ENCODE results near the gene TSLP.

TSLP gene

GRCh38 chr5:111099058-111099778, 27.7 kb downstream of the TSLP start:
- DNase-seq = no peak

- no peak for DNase-seq
Observed at GRCh38 chr5:111106320-111106948, 34.9 kb downstream of the TSLP start.

DNA sequence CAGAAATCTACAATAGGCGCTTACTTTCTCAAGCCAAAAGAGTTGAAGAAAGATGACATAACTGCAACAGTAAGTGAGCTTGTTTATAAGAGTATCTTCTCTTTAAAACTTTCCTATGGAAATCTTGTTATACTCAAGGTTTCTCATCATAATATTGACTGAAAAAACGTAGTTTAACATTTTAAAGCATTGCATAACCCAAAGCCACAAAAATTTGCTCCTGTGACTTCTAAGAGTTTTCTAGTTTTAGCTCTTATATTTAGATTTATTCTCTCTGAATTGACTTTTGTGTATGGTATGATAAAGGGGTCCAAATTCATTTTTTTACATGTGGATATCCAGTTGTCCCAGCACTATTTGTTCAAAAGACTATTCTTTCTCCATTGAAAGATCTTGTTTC, 35.9 kb downstream of the TSLP start:
- no peak for DNase-seq

GRCh38 chr5:111111956-111112355, 40.4 kb downstream of the TSLP start:
- DNase-seq = no peak

- DNase-seq = no peak
Observed at GRCh38 chr5:111113678-111114077, 42.2 kb downstream of the TSLP start.

GRCh38 chr5:111115229-111115628, 43.7 kb downstream of the TSLP start:
- DNase-seq = no peak

- DNase-seq = no peak
Observed at GRCh38 chr5:111116550-111116949, 45.0 kb downstream of the TSLP start.

- no peak for DNase-seq
Observed at GRCh38 chr5:111117136-111117535, 45.6 kb downstream of the TSLP start.

DNA sequence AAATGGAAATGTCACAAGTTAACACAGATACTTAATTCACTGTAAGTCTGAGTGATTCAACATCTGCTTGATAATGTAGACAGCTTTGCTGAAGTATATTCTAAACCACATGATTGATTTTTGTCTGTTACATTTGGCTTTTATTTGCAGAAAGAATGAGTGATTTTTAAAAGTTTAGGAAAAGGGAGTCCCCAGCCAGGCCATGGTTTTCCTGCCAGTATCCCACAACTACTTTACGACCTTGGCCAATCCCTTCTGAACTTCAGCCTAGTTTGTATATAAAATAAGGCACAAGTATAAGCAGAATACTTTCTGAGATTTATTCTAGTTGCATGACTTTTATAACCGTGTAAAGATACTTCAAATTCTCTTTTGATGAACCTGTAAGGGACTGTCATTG, 47.7 kb downstream of the TSLP start:
- no peak for DNase-seq

DNA sequence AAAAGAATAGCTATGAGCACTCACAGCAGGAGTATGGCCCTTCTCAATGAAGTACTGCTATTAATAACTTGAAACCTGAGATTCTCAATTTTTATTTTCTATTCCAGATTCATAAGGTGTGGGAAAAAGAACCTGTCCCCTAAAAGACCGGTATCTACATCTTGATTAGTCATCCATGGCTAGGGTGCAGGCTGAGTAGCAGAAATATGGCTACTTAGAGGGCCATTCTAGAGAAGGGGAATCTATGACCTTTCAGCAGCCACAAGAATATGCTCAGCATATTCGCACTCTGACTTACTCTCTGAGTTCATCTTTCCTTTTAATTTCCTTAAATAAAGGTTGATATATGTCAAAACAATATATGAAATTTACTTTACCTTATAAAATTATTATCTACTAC, 48.3 kb downstream of the TSLP start:
- DNase-seq = no peak

- no peak for DNase-seq
Observed at GRCh38 chr5:111120911-111121310, 49.4 kb downstream of the TSLP start.

GRCh38 chr5:111121926-111122325, 50.4 kb downstream of the TSLP start:
- DNase-seq = no peak

DNA sequence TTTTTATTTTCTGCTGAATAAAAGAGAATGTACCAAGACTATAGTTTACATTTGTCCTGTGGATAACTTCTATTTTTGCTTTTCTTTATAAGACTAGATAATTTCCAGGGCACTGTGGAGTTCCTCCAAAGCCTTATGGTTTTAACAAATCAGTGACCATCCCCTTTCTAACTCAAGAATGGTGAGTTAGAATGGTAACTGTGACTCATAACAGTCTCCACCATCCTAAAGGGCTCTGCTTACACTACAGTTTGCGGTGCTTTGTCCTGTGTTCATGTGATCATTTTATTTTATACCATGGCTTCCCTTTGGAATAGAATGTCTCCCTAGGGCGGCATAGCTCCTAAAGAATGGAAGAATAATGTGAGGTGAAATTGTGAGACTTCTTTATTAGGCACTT, 50.9 kb downstream of the TSLP start:
- DNase-seq = no peak

DNA sequence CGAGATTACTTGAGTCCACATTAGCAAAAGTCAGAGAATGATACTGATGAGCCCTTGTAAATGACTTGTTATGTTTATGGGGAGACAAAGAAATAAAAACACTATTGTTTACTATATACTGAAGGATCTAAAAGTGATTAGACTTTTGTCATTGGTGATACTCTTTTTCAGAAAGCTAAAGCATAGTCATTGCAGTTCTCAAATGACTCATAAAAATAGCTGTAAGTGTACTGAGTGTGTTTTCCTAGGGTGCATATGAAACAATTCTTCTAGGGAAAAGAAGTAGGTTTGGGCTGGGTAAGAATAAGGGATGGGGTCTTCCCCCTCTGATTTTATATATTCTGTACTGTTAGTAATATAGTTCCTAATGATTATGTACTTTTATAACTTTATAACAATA, 53.3 kb downstream of the TSLP start:
- no peak for DNase-seq

DNA sequence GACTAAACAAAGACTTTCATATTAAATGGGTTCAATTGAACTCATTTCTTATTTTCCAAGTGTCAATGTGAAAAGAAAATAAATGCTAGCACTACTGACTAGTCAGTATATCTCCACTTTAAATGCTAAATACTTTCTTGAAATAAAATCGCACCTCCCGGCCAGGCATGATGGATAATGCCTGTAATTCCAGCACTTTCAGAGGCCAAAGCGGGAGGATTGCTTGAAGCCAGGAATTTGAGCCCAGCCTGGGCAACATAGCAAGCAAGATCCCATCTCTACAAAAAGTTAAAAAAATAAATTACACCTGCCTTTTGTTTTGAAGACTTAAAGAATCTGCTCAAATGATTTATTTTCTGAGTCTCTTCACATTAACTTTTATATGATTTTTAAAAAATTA, 55.4 kb downstream of the TSLP start:
- DNase-seq = no peak
